ENCODE data around the gene RIC8A.
"Not testable (repeated sequence)": the region's sequence is repeated elsewhere in the genome, so short reads cannot be mapped to it uniquely, and the experiment has no call there.

Gene RIC8A

DNA sequence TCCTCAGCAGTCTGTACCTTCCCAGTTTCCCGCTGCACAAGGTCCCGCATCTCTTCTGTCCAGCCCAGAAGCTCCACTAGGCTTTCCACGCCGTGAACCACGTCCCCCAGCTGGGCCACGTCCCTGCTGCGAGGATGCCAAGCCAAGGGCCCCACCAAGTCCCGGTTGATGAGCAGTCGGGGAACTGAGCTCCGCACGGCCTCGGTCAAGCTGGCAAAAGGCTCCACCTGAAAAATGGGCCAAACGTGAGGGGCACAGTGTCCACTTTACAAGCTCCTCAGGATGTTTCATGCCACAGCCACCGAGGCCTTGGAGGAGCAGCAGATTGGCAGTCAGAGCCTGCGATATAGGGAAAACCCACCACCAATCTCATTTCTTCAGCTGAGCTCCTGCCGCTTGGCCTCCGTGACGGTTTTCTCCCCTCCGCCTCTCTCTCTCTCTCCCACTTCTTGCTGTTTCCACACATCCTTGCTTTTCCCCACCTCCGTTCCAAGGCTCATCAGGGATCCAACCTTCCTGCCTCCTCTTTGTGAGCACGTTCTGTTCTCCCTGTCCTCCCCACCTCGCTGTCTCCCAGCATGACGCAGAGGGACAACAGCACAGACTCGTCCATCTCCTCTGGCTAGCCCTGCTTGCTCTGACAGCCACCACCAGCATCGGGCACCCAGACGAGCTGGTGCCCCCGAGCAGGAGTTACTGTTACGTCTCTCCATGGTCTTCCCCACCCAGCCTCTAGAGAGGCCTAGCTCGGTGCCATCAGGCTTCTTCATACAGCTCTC lies 11.5 kb downstream of the RIC8A start:
- no peak for DNase-seq (ENCODE audit: low read depth)

DNA sequence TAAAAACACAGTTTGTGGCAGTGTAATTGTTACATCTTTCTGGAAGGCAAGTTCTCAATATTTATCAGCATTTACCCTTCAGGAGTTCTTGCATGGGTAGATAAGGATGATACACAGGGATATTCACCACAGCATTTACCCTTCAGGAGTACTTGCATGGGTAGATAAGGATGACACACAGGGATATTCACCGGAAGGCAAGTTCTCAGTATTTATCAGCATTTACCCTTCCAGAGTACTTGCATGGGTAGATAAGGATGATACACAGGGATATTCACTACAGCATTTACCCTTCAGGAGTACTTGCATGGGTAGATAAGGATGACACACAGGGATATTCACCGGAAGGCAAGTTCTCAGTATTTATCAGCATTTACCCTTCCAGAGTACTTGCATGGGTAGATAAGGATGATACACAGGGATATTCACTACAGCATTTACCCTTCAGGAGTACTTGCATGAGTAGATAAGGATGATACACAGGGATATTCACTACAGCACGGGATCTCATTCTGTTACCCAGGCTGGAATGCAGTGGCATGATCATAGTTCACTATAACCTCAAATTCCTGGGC lies 13.2 kb downstream of the RIC8A start:
- DNase-seq (ENCODE audit: low read depth) = not testable (repeated sequence)

DNA sequence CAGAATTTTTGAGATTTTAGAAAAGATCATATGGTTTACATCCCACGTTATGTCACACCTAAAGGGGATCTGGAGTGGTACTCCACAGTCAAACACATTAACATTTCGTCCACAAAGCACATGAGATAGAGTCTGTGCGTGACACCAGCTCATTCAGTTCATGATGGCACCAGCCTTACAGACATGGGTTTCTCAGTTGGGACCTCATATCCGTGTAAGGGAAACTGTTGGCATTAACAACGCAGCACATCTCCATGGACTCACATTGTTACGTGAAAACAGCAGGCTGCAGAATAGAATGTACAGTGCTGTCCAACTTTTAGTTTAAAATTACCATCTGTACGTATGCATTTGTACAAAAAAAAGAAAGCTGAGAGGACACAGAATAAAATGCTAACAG lies 14.0 kb downstream of the RIC8A start:
- DNase-seq (ENCODE audit: low read depth) = no peak

DNA sequence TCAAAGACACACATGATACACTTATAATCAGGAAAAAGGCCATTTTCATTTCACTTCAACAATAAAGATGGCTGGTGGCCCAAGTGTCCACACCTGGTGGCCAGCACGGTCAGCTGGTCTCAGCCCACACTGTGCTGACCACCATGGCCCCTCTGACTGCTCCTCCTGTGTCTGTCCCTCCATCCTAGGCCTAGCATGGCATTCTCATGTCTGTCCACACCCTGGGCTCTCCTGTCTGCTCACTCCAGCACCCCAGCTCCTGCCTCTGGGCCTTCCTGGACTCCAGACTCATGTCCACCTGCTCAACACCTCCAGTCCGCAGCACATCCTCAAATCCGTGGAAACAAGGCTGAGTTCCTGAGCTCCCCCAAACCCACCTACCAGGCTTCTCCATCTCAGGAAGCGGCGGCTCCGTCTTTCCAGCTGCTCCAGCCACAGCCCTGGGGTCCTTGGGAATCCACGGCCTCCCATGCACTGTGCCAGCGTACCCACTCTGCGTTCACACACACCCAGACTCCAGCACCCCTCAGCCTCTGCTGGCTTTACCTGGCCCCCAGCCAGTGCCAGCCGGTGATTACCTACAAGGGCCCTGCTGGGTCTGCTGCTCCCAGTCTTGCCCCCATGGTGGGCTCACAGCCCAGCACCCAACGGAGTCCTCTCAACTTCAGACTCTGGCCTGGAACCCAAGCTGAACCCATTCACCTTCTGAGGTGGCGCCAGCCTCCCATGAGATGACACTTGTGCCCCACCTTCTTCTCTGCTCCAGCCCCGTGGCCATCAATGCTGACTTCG lies 14.7 kb downstream of the RIC8A start:
- no peak for DNase-seq (ENCODE audit: low read depth)

DNA sequence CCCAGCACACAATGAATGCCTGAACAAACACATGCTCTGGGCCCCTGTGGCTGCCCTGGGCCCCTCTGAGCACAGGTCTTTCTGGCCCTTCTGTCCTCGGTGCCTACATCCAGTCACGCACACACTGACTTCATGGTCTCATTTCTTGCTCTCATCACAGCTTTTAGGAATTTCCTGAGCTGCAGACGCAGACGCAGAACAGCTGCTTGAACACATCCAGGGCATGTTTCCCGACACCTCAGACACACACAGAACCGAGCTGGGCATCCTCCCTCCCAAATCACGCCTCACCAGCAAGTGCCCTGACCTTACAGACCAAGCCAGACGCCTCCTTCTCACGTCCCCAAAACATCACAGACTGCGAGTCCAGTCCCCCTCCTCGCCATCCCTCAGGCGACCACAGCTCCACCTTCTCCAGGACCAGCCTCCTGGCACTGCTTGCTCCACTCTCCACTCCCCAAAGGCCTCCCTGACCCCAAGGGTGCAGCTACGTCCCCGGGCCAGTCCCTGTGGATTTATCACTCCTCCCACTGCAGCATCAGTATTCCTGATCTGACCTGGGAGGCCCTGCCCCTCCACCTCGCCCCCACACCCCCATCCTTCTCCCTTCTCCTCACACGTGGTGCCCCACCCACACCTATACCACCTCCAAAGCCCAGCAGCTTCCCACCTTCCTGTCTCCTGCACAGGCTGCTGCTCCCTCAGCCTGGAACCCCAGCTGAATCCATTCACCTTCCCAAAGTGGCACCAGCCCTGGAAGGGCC lies 15.7 kb downstream of the RIC8A start:
- no peak for DNase-seq (ENCODE audit: low read depth)

DNA sequence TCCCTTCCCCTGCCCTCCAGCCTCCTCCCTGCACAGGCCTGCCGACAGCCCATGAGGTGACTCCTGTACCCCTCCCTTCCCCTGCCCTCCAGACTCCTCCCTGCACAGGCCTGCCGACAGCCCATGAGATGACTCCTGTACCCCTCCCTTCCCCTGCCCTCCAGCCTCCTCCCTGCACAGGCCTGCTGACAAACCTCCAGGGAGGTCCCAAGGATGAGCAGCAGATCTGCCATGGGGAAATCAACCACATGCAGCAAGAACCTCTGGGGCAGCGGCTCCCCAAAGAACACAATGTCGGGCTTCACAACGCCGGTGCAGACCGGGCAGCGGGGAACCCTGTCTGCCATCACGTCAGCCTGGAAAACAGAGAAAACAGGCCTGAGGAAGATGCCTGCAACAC lies 16.4 kb downstream of the RIC8A start:
- DNase-seq (ENCODE audit: low read depth) = no peak

DNA sequence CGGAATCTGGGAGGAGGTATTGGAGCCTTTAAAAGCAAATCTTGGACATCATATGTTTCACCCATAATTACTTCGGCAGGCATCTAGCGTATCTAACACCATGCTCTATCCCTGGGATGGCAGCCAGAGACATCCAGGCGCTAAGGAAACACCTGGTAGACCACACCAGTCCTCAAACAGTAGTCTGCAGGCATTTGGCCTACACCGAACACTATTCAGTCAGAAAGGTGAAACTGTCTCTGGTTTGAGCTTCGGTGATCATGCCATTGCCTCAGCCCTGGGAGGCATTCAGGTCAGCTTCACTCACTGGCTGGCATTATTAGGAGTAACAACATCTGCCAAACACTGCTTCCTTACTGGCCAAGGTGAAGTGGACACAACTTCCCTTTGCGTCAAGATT lies 16.9 kb downstream of the RIC8A start:
- DNase-seq (ENCODE audit: low read depth) = no peak

DNA sequence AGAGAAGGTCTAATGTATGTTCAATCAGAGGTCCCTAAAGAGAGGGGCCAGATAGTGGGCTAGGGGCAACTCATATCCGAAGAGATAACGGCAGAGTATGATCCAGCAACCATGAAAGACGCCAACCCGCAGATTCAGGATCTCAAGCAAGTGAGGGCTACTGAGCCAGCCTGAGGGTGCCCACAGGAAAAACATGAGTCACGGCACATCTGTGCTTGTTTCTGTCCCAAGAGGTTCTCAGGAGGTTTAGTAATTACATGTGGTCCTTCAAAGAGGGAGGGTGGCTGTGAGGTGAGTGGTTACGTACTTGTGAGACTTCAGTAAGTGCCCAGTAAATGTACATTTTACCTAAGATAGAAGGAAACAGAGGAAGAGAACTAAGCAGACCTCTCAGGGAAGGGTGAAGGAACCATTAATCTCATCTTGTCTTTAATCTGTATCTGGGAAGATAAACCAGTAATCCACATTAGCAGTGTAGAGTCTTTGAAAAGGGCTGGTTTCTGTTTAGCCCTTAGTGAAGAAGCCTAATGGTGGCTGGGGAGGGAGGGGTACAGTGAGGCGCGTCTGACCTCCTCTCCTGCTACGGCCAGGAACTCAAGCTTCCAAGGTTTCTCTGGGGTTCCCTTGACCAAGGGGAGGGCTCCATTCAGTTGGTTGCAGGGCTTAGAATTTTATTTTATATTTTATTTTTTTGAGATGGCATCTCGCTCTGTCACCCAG lies 18.4 kb downstream of the RIC8A start:
- no peak for DNase-seq (ENCODE audit: low read depth)

DNA sequence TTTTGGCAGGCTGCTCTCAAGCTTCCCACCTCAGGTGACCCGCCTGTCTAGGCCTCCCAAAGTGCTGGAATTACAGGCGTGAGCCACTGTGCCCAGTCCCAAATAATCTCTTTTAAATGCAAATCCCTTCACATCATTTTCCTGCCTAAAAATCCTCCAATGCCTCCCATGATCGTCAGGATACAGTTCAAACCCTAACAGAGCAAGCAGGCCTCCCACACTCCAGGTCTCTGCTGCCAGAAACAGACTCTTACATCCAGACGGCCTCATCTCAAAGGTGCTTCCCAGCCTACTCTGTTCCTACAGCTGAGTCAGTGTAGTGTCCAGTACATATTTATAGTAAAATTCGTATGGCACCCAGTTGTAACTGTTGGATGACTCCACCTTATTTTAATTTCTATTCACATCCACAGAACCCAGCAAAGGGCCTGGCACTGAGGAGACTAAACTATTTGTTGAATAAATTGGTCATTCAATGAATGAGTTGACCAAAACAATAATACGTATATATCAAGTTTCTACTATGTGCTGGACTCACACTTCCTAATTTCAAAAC lies 20.4 kb downstream of the RIC8A start:
- DNase-seq (ENCODE audit: low read depth) = no peak

DNA sequence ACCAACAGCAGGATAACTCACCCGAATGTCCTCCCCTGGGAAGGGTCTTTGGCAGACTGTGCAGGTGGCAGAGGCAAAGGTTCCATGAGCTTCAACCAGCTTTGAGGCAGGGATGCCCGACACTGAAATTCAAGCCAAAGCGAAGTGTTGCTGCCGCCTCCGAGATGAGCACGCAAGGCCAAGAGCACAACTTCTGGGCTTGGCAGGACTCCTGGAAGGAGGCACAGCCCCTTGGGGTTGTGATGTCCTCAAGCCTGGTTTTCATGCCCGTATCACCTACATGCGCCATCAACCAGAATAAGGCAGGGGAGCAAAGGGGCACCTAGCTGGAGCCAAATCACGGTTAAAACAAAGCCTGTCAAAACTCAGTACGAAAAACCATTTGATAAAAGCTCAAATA lies 22.9 kb downstream of the RIC8A start:
- DNase-seq (ENCODE audit: low read depth) = no peak

DNA sequence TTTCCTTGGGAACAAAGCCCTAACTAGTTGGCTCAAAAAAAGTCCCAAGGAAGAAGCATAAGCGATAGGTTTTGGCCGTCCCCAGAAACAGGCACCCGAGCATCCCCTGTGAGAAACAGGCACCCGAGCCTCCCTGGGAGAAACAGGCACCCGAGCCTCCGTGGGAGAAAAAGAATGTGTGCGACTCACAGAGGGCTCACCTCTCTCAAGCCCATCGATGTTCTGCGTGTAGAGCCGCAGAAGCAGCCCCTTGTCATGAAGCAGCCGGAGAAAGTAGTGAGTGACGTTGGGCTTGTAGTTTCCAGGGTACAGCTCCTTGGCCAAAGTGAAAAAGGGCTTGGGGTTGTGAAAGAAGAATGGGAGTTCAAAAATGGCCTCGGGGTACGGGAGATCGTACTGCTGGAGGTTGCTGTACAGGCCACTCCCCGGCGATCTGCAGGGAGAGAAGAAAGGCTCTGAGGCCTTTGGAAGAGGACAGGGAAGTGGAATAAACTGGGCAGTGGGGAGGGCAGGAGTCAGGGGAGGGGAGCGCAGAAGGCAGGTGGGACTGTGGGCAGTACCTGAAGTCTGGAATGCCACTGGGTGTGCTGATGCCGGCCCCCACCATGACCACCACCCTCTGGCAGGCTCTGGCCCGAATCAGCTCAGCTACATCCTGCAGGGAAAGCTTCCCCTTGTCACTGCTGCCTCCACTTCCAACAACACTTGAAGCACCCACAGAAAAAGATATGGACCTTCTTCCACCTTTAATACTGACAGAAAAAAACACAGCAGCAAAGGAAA lies 25.5 kb downstream of the RIC8A start:
- no peak for DNase-seq (ENCODE audit: low read depth)

DNA sequence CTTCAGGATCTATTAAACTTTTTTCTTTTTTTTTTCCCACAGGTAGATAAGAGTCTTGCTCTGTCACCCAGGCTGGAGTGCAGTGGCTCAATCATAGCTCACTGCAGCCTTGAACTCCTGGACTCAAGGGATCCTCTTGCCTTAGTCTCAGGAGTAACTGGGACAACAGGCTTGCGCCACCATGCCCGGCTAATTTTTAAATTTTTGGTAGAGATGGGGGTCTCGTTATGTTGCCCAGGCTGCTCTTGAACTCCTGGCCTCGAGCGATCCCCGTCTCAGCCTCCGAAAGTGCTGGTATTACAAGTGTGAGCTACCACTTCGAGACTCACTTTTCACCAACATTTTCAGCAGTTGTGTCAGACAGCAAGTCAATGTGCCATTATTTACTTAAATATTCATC lies 27.7 kb downstream of the RIC8A start:
- no peak for DNase-seq (ENCODE audit: low read depth)

DNA sequence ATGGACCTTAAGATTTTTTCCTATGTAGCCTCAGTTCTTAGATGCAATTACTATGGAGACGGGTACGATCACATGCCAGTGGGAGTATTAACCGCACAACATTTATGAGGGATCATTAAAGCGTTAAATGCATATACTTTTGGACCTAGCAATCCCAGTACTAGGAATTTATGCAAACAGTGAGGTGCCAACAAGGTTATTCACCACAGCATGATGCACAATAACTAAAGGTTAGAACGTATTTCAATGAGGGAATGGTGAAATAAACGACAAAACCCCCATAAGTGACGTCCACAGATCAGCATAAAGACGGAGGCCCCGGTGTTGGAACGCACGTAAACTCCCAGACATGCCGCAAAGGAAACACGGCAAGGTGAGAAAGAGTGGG lies 28.1 kb downstream of the RIC8A start:
- DNase-seq (ENCODE audit: low read depth) = no peak

DNA sequence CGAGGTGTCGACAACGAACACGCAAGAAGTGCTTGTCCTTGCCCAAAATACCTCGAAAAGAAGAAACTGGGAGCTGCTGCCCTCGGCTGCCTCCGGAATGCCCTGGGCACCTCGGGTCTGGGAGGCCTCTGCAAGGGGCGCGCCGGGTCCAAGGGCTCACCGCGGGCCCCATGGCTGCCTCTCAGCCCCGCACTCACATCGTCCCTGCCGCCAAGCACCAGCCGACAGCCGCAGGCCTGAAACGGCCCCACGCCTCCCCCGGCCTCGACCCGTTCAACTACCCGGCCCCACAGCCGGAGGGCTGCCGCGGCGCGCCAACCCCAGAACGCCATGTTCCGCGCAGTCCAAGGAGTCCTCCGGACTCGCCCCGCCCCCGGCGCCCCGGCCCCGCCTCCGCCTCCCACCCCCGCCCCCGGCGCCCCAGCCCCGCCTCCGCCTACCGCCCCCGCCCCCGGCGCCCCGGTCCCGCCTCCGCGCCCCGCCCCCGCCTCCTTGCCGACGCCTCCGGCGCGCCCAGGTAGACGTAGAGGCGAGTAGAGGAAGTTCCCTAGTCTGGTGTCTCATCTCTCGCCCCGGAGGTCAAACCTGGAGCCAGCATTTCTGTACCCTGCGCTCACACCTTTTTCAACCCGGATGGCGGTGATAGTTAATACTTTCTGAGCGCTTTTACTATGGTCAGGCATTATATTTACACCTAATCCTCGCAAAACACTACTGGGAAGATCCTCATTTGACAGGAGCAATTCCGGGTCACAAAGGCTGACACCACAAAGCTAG lies 28.7 kb downstream of the RIC8A start, which contains the start of gene SIRT3:
Gene SIRT3 (minus strand): TSS at position 346 of the 777 bp plus-strand sequence. CDS start 14 bp downstream, at position 332.
- peak; percentile 48 for DNase-seq (ENCODE audit: low read depth)

DNA sequence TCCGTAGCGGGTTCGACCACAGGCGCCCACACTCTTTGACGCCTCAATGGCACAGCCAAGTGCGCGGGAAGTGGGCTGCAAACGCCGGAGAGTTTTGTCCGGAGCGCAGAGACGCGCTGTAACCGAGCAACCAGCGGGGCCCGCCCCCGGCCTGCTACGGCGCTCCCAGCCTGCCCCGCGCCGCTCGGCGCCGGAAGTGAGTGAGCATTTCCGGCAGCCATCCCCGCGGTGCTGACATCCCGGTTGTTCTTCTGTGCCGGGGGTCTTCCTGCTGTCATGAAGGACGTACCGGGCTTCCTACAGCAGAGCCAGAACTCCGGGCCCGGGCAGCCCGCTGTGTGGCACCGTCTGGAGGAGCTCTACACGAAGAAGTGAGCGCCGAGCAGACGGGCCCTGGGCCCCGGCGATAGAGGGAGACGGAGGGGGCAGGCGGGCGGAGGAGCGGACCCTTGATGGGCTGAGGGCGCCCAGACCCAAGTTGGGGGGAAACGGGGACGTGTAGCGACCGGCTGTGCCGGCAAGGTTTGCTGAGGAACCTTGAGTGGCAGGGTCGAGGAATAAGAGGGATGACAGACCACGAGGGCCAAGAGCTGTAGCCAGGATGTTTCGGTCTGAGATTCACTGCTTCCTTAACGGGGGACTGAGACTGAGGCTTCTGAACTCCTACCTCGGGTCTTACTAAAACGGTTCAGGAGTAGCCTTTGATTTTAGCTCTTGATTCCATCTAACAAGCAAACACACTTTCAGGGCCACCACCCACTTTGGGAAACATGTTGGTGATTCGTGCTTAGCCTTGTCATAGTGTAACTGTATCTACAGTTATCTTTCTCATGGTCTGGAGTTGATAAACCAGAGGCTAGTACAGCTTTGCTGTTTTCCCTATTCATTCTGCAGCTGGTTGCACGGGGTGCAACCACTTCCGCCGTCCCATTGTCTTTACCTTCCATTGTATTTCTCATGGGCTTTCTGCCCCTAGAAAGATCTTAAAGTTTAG lies 29.6 kb downstream of the RIC8A start, which contains the start of gene PSMD13:
Gene PSMD13 (plus strand): TSS at position 203 of the 994 bp plus-strand sequence. CDS start 74 bp downstream, at position 277.
- peak; percentile 61 for DNase-seq (ENCODE audit: low read depth)

DNA sequence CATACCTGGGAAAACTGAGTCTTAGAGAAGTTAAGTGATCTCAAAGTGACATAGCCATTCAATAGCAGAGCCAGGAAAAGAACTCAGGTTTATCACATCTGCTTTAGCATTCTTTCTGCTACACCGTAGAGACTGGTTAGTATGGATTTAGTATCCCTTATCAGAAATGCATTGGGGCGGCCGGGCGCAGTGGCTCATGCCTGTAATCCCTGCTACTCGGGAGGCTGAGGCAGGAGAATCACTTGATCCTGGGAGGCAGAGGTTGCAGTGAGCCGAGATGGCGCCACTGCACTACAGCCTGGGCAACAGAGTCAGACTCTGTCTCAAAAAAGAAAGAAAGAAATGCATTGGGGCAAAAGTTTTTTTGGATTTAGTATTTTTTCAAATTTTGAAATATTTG lies 30.8 kb downstream of the RIC8A start:
- not testable (repeated sequence) for DNase-seq (ENCODE audit: low read depth)

DNA sequence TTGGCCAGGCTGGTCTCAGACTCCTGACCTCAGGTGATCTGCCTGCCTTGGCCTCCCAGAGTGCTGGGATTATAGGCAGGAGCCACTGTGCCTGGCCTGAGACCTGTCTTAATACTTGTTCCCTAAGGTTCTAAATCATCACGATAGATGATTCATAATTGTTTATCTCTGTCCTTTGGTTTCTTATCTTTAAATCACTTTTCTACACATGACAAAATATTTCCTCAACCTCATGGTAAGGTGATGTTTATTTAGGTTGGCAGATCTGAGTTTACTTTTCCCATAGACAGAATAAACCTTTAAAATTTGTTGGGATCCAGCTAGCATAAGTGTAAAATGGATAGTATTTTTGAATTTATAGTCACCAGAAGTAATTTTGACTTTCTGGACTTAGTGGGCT lies 32.8 kb downstream of the RIC8A start:
- no peak for DNase-seq (ENCODE audit: low read depth)

DNA sequence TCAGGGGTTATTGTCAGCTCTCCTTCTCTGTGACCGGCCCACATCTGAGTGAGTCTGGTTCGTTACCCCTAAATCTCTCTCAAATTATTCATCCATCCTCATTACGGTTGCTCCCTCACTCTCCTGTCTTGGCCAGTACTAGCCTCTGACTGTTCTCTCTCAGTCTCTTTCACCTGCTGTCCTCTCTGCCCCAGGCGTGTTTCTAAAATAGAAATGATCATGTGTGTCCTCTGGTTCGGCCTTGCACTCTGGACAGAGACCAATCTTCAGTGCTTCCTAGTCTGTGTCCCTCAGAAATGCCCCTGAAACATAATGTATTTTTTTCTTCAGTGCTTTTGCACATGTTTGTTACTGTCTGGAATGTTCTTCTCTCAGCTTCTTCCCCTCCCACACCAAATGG lies 34.1 kb downstream of the RIC8A start:
- DNase-seq (ENCODE audit: low read depth) = no peak
